ENCODE measurements around the gene POU6F1. TPM values are rescaled to one million over a fixed set of nuclear protein-coding genes. Genes with fewer than 3 reads are reported as not detected.

POU6F1 gene
- total RNA-seq, 1 donor from 2014 or later: 2.6 TPM

GRCh38 chr12:51189790-51190355 is 28.0 kb downstream of the POU6F1 start:
- H3K36me3 ChIP-seq (ENCODE audit: control insufficient read depth in 3 of 3, insufficient read depth in 3 of 3, low read length in 3 of 3): peaks cover 16 to 31% (median 29%) of the 10 kb centered on the region in 3 donors
- H3K4me1 ChIP-seq (ENCODE audit: control insufficient read depth in 3 of 3, insufficient read depth in 3 of 3, low read length in 3 of 3): peaks cover 10 to 40% (median 17%) of the 10 kb centered on the region in 3 donors
- H3K27ac ChIP-seq (ENCODE audit: low read depth, low read length): peak overlapping the region; percentile 61
- no peak overlapping the region for H3K4me3 ChIP-seq (ENCODE audit: low read length in 3 of 3)
- H3K9ac ChIP-seq (ENCODE audit: low read depth in 1 of 3, low read length in 3 of 3): no peak overlapping the region
- H3K9me3 ChIP-seq (ENCODE audit: control insufficient read depth in 3 of 3, low read length in 3 of 3): no peaks in the 10 kb centered on the region
- H3K27me3 ChIP-seq (ENCODE audit: control insufficient read depth in 3 of 3, insufficient read depth in 3 of 3, low read length in 3 of 3): no peaks in the 10 kb centered on the region

- Histone ChIP-seq H3K9me3 (ENCODE audit: control insufficient read depth in 3 of 3, low read length in 3 of 3) (no peaks in the 10 kb centered on the region), H3K9ac (ENCODE audit: low read depth in 1 of 3, low read length in 3 of 3) (peak overlapping the region in 1 of 3 donors; percentile 8), H3K27ac (ENCODE audit: low read depth, low read length) (peak overlapping the region; percentile 69), H3K36me3 (ENCODE audit: control insufficient read depth in 3 of 3, insufficient read depth in 3 of 3, low read length in 3 of 3) (peaks cover 16 to 29% (median 26%) of the 10 kb centered on the region in 3 donors), H3K27me3 (ENCODE audit: control insufficient read depth in 3 of 3, insufficient read depth in 3 of 3, low read length in 3 of 3) (no peaks in the 10 kb centered on the region), H3K4me1 (ENCODE audit: control insufficient read depth in 3 of 3, insufficient read depth in 3 of 3, low read length in 3 of 3) (peaks cover 16 to 50% (median 23%) of the 10 kb centered on the region in 3 donors), H3K4me3 (ENCODE audit: low read length in 3 of 3) (no peak overlapping the region)
These were observed 29.4 kb downstream of the POU6F1 start for GRCh38 chr12:51188359-51189051.

DNA sequence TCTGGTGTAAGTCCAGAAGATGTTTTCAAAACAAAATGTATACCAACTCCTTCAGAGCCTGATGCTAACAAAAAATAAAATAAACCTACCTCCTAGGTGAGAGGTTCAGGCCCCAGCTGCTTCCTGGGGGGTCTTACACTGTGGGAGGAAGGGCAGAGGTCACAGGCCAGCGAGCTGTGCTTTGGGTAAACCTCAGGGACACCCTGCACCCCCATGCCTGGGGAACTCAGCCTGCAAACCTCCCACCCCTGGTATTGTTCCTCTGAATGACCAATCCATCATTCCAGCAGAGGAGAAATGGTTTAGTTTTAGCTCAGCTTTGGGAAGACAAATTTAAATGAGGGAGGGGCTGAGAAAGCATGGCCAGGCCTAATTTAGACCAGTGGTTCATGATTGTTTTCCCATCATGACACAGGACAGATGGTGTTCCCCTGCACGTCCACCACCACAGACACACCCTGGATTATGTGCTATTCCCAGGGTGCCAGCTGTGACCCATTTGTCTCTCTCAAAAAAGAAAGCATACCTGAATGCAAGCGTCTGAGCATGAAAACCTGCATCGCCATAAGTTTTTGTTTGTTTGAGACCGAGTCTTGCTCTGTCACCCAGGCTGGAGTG is 30.4 kb downstream of the POU6F1 start:
- Histone ChIP-seq H3K36me3 (ENCODE audit: control insufficient read depth in 3 of 3, insufficient read depth in 3 of 3, low read length in 3 of 3) (peaks cover 16 to 25% (median 23%) of the 10 kb centered on the region in 3 donors), H3K4me3 (ENCODE audit: low read length in 3 of 3) (no peak overlapping the region), H3K27ac (ENCODE audit: low read depth, low read length) (peak overlapping the region; percentile 69), H3K9ac (ENCODE audit: low read depth in 1 of 3, low read length in 3 of 3) (peak overlapping the region in 1 of 3 donors; percentile 25), H3K4me1 (ENCODE audit: control insufficient read depth in 3 of 3, insufficient read depth in 3 of 3, low read length in 3 of 3) (peaks cover 17 to 56% (median 23%) of the 10 kb centered on the region in 3 donors), H3K9me3 (ENCODE audit: control insufficient read depth in 3 of 3, low read length in 3 of 3) (no peaks in the 10 kb centered on the region), H3K27me3 (ENCODE audit: control insufficient read depth in 3 of 3, insufficient read depth in 3 of 3, low read length in 3 of 3) (no peaks in the 10 kb centered on the region)

DNA sequence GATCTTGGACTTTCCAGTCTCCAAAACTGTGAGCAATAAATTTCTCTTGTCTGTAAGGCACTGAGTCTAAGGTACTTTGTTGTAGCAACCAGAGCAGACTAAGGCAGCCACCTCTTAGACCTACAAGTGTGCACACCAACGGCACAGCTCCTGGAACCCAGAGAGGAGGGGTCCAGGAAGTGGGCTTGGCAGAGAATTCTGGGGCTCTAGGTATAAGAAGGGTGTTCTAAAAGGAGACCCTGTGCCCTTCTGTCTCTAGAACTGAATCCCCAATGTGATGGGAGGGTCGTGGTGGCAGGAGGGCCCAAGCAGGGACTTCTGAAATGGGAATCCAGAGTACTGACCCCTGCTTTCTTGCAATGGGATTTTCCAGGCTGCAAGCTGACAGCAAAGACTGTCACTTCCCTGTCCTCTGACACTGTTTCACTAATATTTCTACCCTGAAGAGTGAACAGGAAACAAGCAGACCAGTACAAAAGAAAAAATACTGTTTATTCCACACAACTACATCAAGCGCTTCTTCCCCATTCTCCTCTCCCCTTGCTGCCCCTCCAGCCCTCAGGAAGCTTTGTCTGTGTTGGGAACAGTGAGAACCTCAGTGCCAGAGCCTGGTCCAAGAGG is 31.3 kb downstream of the POU6F1 start:
- Histone ChIP-seq H3K9ac (ENCODE audit: low read depth in 1 of 3, low read length in 3 of 3) (peak overlapping the region in 1 of 3 donors; percentile 10), H3K4me1 (ENCODE audit: control insufficient read depth in 3 of 3, insufficient read depth in 3 of 3, low read length in 3 of 3) (peaks cover 17 to 56% (median 23%) of the 10 kb centered on the region in 3 donors), H3K27me3 (ENCODE audit: control insufficient read depth in 3 of 3, insufficient read depth in 3 of 3, low read length in 3 of 3) (no peaks in the 10 kb centered on the region), H3K9me3 (ENCODE audit: control insufficient read depth in 3 of 3, low read length in 3 of 3) (no peaks in the 10 kb centered on the region), H3K27ac (ENCODE audit: low read depth, low read length) (peak overlapping the region; percentile 69), H3K4me3 (ENCODE audit: low read length in 3 of 3) (no peak overlapping the region), H3K36me3 (ENCODE audit: control insufficient read depth in 3 of 3, insufficient read depth in 3 of 3, low read length in 3 of 3) (peaks cover 16 to 23% (median 19%) of the 10 kb centered on the region in 3 donors)

- Histone ChIP-seq H3K27ac (ENCODE audit: low read depth, low read length) (peak overlapping the region; percentile 81), H3K9me3 (ENCODE audit: control insufficient read depth in 3 of 3, low read length in 3 of 3) (no peaks in the 10 kb centered on the region), H3K4me1 (ENCODE audit: control insufficient read depth in 3 of 3, insufficient read depth in 3 of 3, low read length in 3 of 3) (peaks cover 11 to 46% (median 13%) of the 10 kb centered on the region in 3 donors), H3K4me3 (ENCODE audit: low read length in 3 of 3) (no peak overlapping the region), H3K27me3 (ENCODE audit: control insufficient read depth in 3 of 3, insufficient read depth in 3 of 3, low read length in 3 of 3) (no peaks in the 10 kb centered on the region), H3K9ac (ENCODE audit: low read depth in 1 of 3, low read length in 3 of 3) (no peak overlapping the region), H3K36me3 (ENCODE audit: control insufficient read depth in 3 of 3, insufficient read depth in 3 of 3, low read length in 3 of 3) (peaks cover 9 to 13% (median 11%) of the 10 kb centered on the region in 3 donors)
These were observed 32.6 kb downstream of the POU6F1 start for GRCh38 chr12:51185171-51185717.

DNA sequence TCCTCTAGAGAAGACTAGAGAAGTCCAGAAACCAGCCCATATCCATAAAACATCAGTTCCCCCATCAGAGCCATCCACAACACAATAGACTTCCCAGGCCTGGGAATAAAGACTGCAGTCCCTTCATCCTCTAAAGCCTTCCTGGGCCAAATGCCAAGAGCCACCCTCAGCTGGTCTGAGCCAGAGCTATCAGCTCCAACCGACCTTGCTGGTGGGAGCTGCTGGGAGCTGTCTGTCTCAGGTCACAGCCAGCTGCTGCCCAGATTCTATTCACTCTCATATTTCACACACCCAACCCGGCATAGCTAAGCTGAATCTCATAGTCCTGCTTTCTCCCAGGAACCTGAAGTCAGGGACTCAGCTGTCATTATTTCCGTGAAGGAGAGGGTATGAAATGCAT is 34.0 kb downstream of the POU6F1 start:
- H3K4me3 ChIP-seq (ENCODE audit: low read length in 3 of 3): no peak overlapping the region

DNA sequence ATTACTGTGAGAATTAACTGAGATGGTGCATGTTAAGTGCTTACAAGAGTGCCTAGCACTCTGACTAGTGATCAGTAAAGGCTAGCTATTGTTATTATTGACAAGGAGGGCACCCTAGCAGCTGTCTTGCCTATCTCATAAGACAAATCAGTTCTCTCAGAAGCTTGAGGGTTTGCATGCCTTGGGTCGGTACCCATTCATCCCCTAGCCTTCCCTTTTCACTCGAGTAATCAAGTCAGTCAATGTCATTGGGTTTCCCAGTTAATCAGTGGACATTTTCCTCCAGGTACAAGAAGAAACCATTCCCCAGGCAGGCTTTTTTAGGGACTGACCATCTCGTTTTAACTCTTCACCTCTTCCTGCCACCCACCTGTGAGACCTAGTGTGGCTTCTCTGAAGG is 34.5 kb downstream of the POU6F1 start:
- Histone ChIP-seq H3K4me3 (ENCODE audit: low read length in 3 of 3) (no peak overlapping the region), H3K27me3 (ENCODE audit: control insufficient read depth in 3 of 3, insufficient read depth in 3 of 3, low read length in 3 of 3) (no peaks in the 10 kb centered on the region), H3K9me3 (ENCODE audit: control insufficient read depth in 3 of 3, low read length in 3 of 3) (no peaks in the 10 kb centered on the region), H3K36me3 (ENCODE audit: control insufficient read depth in 3 of 3, insufficient read depth in 3 of 3, low read length in 3 of 3) (no peaks in the 10 kb centered on the region), H3K27ac (ENCODE audit: low read depth, low read length) (peak overlapping the region; percentile 81), H3K9ac (ENCODE audit: low read depth in 1 of 3, low read length in 3 of 3) (no peak overlapping the region), H3K4me1 (ENCODE audit: control insufficient read depth in 3 of 3, insufficient read depth in 3 of 3, low read length in 3 of 3) (peaks cover 11 to 39% (median 12%) of the 10 kb centered on the region in 3 donors)

More for the DNA sequence above, 34.0 kb downstream of the POU6F1 start:
- Histone ChIP-seq H3K27me3 (ENCODE audit: control insufficient read depth in 3 of 3, insufficient read depth in 3 of 3, low read length in 3 of 3) (no peaks in the 10 kb centered on the region), H3K9ac (ENCODE audit: low read depth in 1 of 3, low read length in 3 of 3) (peak overlapping the region; percentile 34 to 58 (median 40)), H3K36me3 (ENCODE audit: control insufficient read depth in 3 of 3, insufficient read depth in 3 of 3, low read length in 3 of 3) (no peaks in the 10 kb centered on the region), H3K9me3 (ENCODE audit: control insufficient read depth in 3 of 3, low read length in 3 of 3) (no peaks in the 10 kb centered on the region), H3K4me1 (ENCODE audit: control insufficient read depth in 3 of 3, insufficient read depth in 3 of 3, low read length in 3 of 3) (peaks cover 11 to 43% (median 12%) of the 10 kb centered on the region in 3 donors), H3K27ac (ENCODE audit: low read depth, low read length) (peak overlapping the region; percentile 81)

- Histone ChIP-seq H3K27me3 (ENCODE audit: control insufficient read depth in 3 of 3, insufficient read depth in 3 of 3, low read length in 3 of 3) (no peaks in the 10 kb centered on the region), H3K9me3 (ENCODE audit: control insufficient read depth in 3 of 3, low read length in 3 of 3) (no peaks in the 10 kb centered on the region), H3K4me1 (ENCODE audit: control insufficient read depth in 3 of 3, insufficient read depth in 3 of 3, low read length in 3 of 3) (peaks cover 8 to 21% (median 8%) of the 10 kb centered on the region in 3 donors), H3K9ac (ENCODE audit: low read depth in 1 of 3, low read length in 3 of 3) (no peak overlapping the region), H3K4me3 (ENCODE audit: low read length in 3 of 3) (no peak overlapping the region), H3K36me3 (ENCODE audit: control insufficient read depth in 3 of 3, insufficient read depth in 3 of 3, low read length in 3 of 3) (no peaks in the 10 kb centered on the region), H3K27ac (ENCODE audit: low read depth, low read length) (no peak overlapping the region)
These were observed 36.3 kb downstream of the POU6F1 start for GRCh38 chr12:51181558-51181957.

GRCh38 chr12:51177897-51178296 is 40.0 kb downstream of the POU6F1 start:
- Histone ChIP-seq H3K36me3 (ENCODE audit: control insufficient read depth in 3 of 3, insufficient read depth in 3 of 3, low read length in 3 of 3) (no peaks in the 10 kb centered on the region), H3K27me3 (ENCODE audit: control insufficient read depth in 3 of 3, insufficient read depth in 3 of 3, low read length in 3 of 3) (no peaks in the 10 kb centered on the region), H3K9me3 (ENCODE audit: control insufficient read depth in 3 of 3, low read length in 3 of 3) (no peaks in the 10 kb centered on the region), H3K27ac (ENCODE audit: low read depth, low read length) (no peak overlapping the region), H3K4me3 (ENCODE audit: low read length in 3 of 3) (no peak overlapping the region), H3K9ac (ENCODE audit: low read depth in 1 of 3, low read length in 3 of 3) (no peak overlapping the region), H3K4me1 (ENCODE audit: control insufficient read depth in 3 of 3, insufficient read depth in 3 of 3, low read length in 3 of 3) (peaks cover 0 to 3% (median under 1%) of the 10 kb centered on the region in 3 donors)

Data from skeletal muscle tissue (tissue), 4 donors.